GM21786 (cell line): ENCODE data around the gene TSPAN15.

Experiments used
- ATAC-seq: cut with Tn5 transposase; IDR thresholded peaks from one replicate; pipeline ENCODE4 v1.9.1; 2021; ENCODE audit not compliant: unreplicated experiment

TSPAN15 gene

GRCh38 chr10:69451209-69451783, at the start of gene TSPAN15:
TSPAN15 (plus strand) TSS chr10:69451465; CDS start chr10:69451595, 130 bp downstream.
- peak; percentile 81 for ATAC-seq

- ATAC-seq: no peak
Observed at GRCh38 chr10:69402386-69402785, 48.9 kb upstream of the TSPAN15 start.

- no peak for ATAC-seq
Observed at GRCh38 chr10:69403066-69403465, 48.2 kb upstream of the TSPAN15 start.

GRCh38 chr10:69403519-69403918, 47.7 kb upstream of the TSPAN15 start:
- no peak for ATAC-seq

- ATAC-seq: no peak
Observed at GRCh38 chr10:69404786-69405185, 46.5 kb upstream of the TSPAN15 start.

GRCh38 chr10:69405221-69405620, 46.0 kb upstream of the TSPAN15 start:
- ATAC-seq: no peak

GRCh38 chr10:69406302-69406811, 44.9 kb upstream of the TSPAN15 start:
- no peak for ATAC-seq

GRCh38 chr10:69406816-69407580, 44.3 kb upstream of the TSPAN15 start:
- no peak for ATAC-seq

GRCh38 chr10:69407621-69408301, 43.5 kb upstream of the TSPAN15 start:
- no peak for ATAC-seq

GRCh38 chr10:69408318-69409175, 42.7 kb upstream of the TSPAN15 start:
- peak; percentile 73 for ATAC-seq

GRCh38 chr10:69409176-69409495, 42.1 kb upstream of the TSPAN15 start:
- no peak for ATAC-seq

GRCh38 chr10:69409968-69410367, 41.3 kb upstream of the TSPAN15 start:
- peak; percentile 53 for ATAC-seq

GRCh38 chr10:69410487-69410886, 40.8 kb upstream of the TSPAN15 start:
- ATAC-seq: no peak

GRCh38 chr10:69411476-69411875, 39.8 kb upstream of the TSPAN15 start:
- no peak for ATAC-seq

- no peak for ATAC-seq
Observed at GRCh38 chr10:69412232-69412790, 39.0 kb upstream of the TSPAN15 start.

GRCh38 chr10:69413221-69413865, 37.9 kb upstream of the TSPAN15 start:
- ATAC-seq: no peak

GRCh38 chr10:69414036-69415018, 36.9 kb upstream of the TSPAN15 start:
- no peak for ATAC-seq

GRCh38 chr10:69415049-69415448, 36.2 kb upstream of the TSPAN15 start:
- no peak for ATAC-seq

- ATAC-seq: no peak
Observed at GRCh38 chr10:69415951-69416350, 35.3 kb upstream of the TSPAN15 start.
